ENCODE measurements around the gene VWCE. TPM values are rescaled to one million over a fixed set of nuclear protein-coding genes. Genes with fewer than 3 reads are reported as not detected.

VWCE gene
- total and polyA plus RNA-seq, 7 donors = 0.49 to 5.5 (median 0.61) TPM; not detected in 2

GRCh38 chr11:61328351-61328750 is 33.2 kb upstream of the VWCE start:
- intact Hi-C loops (cut with DNase I) = no loop called here
- DNase-seq = no peak
- Histone ChIP-seq H3K4me1 (peaks cover 0 to 23% (median 18%) of the 10 kb centered on the region in 4 donors), H3K27ac (no peak overlapping the region), H3K9me3 (no peaks in the 10 kb centered on the region), H3K4me3 (no peak overlapping the region), H3K27me3 (no peaks in the 10 kb centered on the region), H3K36me3 (peaks cover 6 to 64% (median 40%) of the 10 kb centered on the region in 4 donors)
- no peak for TF ChIP-seq CTCF (IDR thresholded peaks at IDR 0.05)
- TF ChIP-seq EP300 (IDR thresholded peaks at IDR 0.05) = no peak
- no peak for TF ChIP-seq POLR2A (IDR thresholded peaks at IDR 0.05)
- TF ChIP-seq POLR2AphosphoS5 (IDR thresholded peaks at IDR 0.05) = no peak
- WGBS, 2 donors = 92% methylated on average over 9 of the region's 9 CpGs

GRCh38 chr11:61327669-61328071 is 32.6 kb upstream of the VWCE start:
- no peak for DNase-seq
- peaks cover 0 to 23% (median 17%) of the 10 kb centered on the region in 4 donors for H3K4me1 ChIP-seq
- intact Hi-C loops (cut with DNase I) = no loop called here
- H3K36me3 ChIP-seq = peaks cover 12 to 71% (median 47%) of the 10 kb centered on the region in 4 donors
- TF ChIP-seq EP300 (IDR thresholded peaks at IDR 0.05) (no peak), POLR2AphosphoS5 (IDR thresholded peaks at IDR 0.05) (no peak), CTCF (IDR thresholded peaks at IDR 0.05) (no peak), POLR2A (IDR thresholded peaks at IDR 0.05) (no peak)
- H3K27ac ChIP-seq = no peak overlapping the region
- no peaks in the 10 kb centered on the region for H3K27me3 ChIP-seq
- H3K9me3 ChIP-seq = no peaks in the 10 kb centered on the region
- no peak overlapping the region for H3K4me3 ChIP-seq

- intact Hi-C loops (cut with DNase I) = no loop called here
- peaks cover 0 to 9% (median 2%) of the 10 kb centered on the region in 4 donors for H3K4me1 ChIP-seq
- no peak overlapping the region for H3K27ac ChIP-seq
- H3K9me3 ChIP-seq = no peaks in the 10 kb centered on the region
- peaks cover 27 to 89% (median 65%) of the 10 kb centered on the region in 4 donors for H3K36me3 ChIP-seq
- H3K4me3 ChIP-seq = no peak overlapping the region
- 79 to 85% methylated on average over 2 of the region's 2 CpGs for WGBS, 2 donors
- no peak for DNase-seq
- TF ChIP-seq POLR2AphosphoS5 (IDR thresholded peaks at IDR 0.05) (no peak), EP300 (IDR thresholded peaks at IDR 0.05) (no peak), POLR2A (IDR thresholded peaks at IDR 0.05) (no peak), CTCF (IDR thresholded peaks at IDR 0.05) (no peak)
- H3K27me3 ChIP-seq = no peaks in the 10 kb centered on the region
Measured at GRCh38 chr11:61325649-61326414, 30.7 kb upstream of the VWCE start.

GRCh38 chr11:61315260-61315659 is 20.1 kb upstream of the VWCE start:
- Histone ChIP-seq H3K36me3 (peaks cover 52 to 100% (median 73%) of the 10 kb centered on the region in 4 donors), H3K27ac (no peak overlapping the region), H3K9me3 (no peaks in the 10 kb centered on the region), H3K27me3 (no peaks in the 10 kb centered on the region), H3K4me1 (no peaks in the 10 kb centered on the region), H3K4me3 (no peak overlapping the region)
- intact Hi-C loops (cut with DNase I) = no loop called here
- 90 to 96% methylated on average over 2 of the region's 2 CpGs for WGBS, 2 donors
- DNase-seq = no peak
- TF ChIP-seq CTCF (IDR thresholded peaks at IDR 0.05) (no peak), EP300 (IDR thresholded peaks at IDR 0.05) (no peak), POLR2A (IDR thresholded peaks at IDR 0.05) (no peak), POLR2AphosphoS5 (IDR thresholded peaks at IDR 0.05) (no peak)
